GM18951 (cell line): ENCODE data around the gene UCKL1.

Experiments used
- POLR2A ChIP-seq: IDR thresholded peaks from 4 replicates; pipeline ENCODE4 v1.6.1; 2011; ENCODE audit warnings: mild to moderate bottlenecking; ENCODE audit not compliant: insufficient read length, insufficient read depth; ENCODE audit errors: extremely low read depth
- in situ Hi-C: fragments of 300-500 bp; cut with MboI; formaldehyde crosslinking; loops from one replicate; pipeline ENCODE4 v1.12.0; 2022; ENCODE audit warnings: low sequenced_read_pairs, mixed read lengths, inconsistent platforms; ENCODE audit not compliant: unreplicated experiment

Gene UCKL1

GRCh38 chr20:63955827-63956663 is at the start of gene UCKL1:
Gene UCKL1 (minus strand): TSS chr20:63956416. CDS start chr20:63956372, 44 bp downstream.
- in situ Hi-C loops = no loop called here
- peak; percentile 86 for TF ChIP-seq POLR2A

GRCh38 chr20:64005394-64005793 is 49.2 kb upstream of the UCKL1 start:
- in situ Hi-C loops = no loop called here

GRCh38 chr20:64003960-64004725 is 47.9 kb upstream of the UCKL1 start:
- TF ChIP-seq POLR2A = no peak
- in situ Hi-C loops = no loop called here

More at GRCh38 chr20:64005394-64005793, 49.2 kb upstream of the UCKL1 start:
- no peak for TF ChIP-seq POLR2A

GRCh38 chr20:64001607-64002011 is 45.4 kb upstream of the UCKL1 start:
- in situ Hi-C loops = no loop called here

GRCh38 chr20:64000906-64001305 is 44.7 kb upstream of the UCKL1 start:
- TF ChIP-seq POLR2A = no peak
- in situ Hi-C loops = no loop called here

More at GRCh38 chr20:64001607-64002011, 45.4 kb upstream of the UCKL1 start:
- no peak for TF ChIP-seq POLR2A

- in situ Hi-C loops = no loop called here
- TF ChIP-seq POLR2A = no peak
Observed at GRCh38 chr20:63982937-63983336, 26.7 kb upstream of the UCKL1 start.

GRCh38 chr20:63980806-63981728 is 24.9 kb upstream of the UCKL1 start, which contains the start of gene PRPF6:
Gene PRPF6 (plus strand): TSS chr20:63981132. CDS start chr20:63981246, 114 bp downstream.
- TF ChIP-seq POLR2A = peak; percentile 75
- in situ Hi-C loops = no loop called here

GRCh38 chr20:63980317-63980805 is 24.1 kb upstream of the UCKL1 start:
- no peak for TF ChIP-seq POLR2A
- in situ Hi-C loops = no loop called here

- in situ Hi-C loops = no loop called here
- TF ChIP-seq POLR2A = peak; percentile 62
Observed at GRCh38 chr20:63979557-63980316, 23.5 kb upstream of the UCKL1 start, which contains the start of gene SAMD10. Gene SAMD10 (minus strand): TSS chr20:63979642. CDS start chr20:63979467, 175 bp downstream.

GRCh38 chr20:63979229-63979556 is 23.0 kb upstream of the UCKL1 start:
- in situ Hi-C loops = no loop called here
- no peak for TF ChIP-seq POLR2A

GRCh38 chr20:63978319-63979228 is 22.4 kb upstream of the UCKL1 start:
- in situ Hi-C loops = no loop called here
- peak; percentile 65 for TF ChIP-seq POLR2A

GRCh38 chr20:63977739-63978276 is 21.6 kb upstream of the UCKL1 start:
- in situ Hi-C loops = no loop called here

More at GRCh38 chr20:63977739-63978276, 21.6 kb upstream of the UCKL1 start:
- peak; percentile 9 for TF ChIP-seq POLR2A
